HG03571 (cell line): ENCODE results near the gene TEAD3.

Experiments
- ATAC-seq: cut with Tn5 transposase; IDR thresholded peaks from one replicate; pipeline ENCODE4 v1.9.1; 2021; ENCODE audit not compliant: unreplicated experiment

Gene TEAD3

GRCh38 chr6:35427435-35427834, 69.4 kb downstream of the TEAD3 start:
- ATAC-seq: no peak

- no peak for ATAC-seq
Measured at GRCh38 chr6:35426074-35426473, 70.8 kb downstream of the TEAD3 start.

GRCh38 chr6:35425284-35425683, 71.6 kb downstream of the TEAD3 start:
- no peak for ATAC-seq
